Thoracic aorta (tissue), 2 donors: ENCODE measurements around the gene OMA1. TPM values are rescaled to one million over a fixed set of nuclear protein-coding genes. Genes with fewer than 3 reads are reported as not detected.
"Not testable (repeated sequence)": the region's sequence is repeated elsewhere in the genome, so short reads cannot be mapped to it uniquely, and the experiment has no call there.

Experiments
- ATAC-seq: fragments of 150-250 bp; one replicate; pipeline ENCODE4 v1.8.0; 2017; ENCODE audit warnings: low read depth; ENCODE audit not compliant: insufficient number of reproducible peaks, low FRiP score
- DNase-seq: peaks from one replicate; pipeline ENCODE4 v3.0.0-alpha.2; 2020; ENCODE audit warnings: low spot score
- H3K27ac ChIP-seq, 2 donors: fragments of 200-600 bp; sonication (generic); 1 replicate in 1 of 2; 2 replicates in 1 of 2; pipeline ENCODE4 v1.5.1; 2016; ENCODE audit warnings: mild to moderate bottlenecking in 2 of 2, moderate library complexity in 2 of 2
- H3K27me3 ChIP-seq: fragments of 200-600 bp; sonication (generic); replicated peaks from 2 replicates; pipeline ENCODE4 v1.6.0; 2016; ENCODE audit warnings: mild to moderate bottlenecking; ENCODE audit not compliant: insufficient read depth
- H3K36me3 ChIP-seq: fragments of 200-600 bp; sonication (generic); one replicate; pipeline ENCODE4 v1.5.1; 2016
- H3K4me1 ChIP-seq, 2 donors: fragments of 200-600 bp; sonication (generic); 1 replicate in 1 of 2; 2 replicates in 1 of 2; pipeline versions ENCODE4 v1.5.1 to v1.6.0; 2016; ENCODE audit warnings: low read depth in 2 of 2, mild to moderate bottlenecking in 1 of 2; ENCODE audit not compliant: control insufficient read depth in 1 of 2
- H3K4me3 ChIP-seq: fragments of 200-600 bp; sonication (generic); 2 replicates; pipeline ENCODE4 v1.5.1; 2016; ENCODE audit warnings: mild to moderate bottlenecking
- H3K9me3 ChIP-seq: fragments of 200-600 bp; sonication (generic); 2 replicates; pipeline ENCODE4 v1.5.1; 2016
- total RNA-seq, 2 donors: library from RNA; depleted of rRNA; stranded (reverse); fragments of >200 nt; gene quantifications; one replicate each; pipeline versions ENCODE4 v1.1.0 to v1.2.3, GENCODE V29; 2016
- TF ChIP-seq, protein P1 (sequence below): fragments of 200-600 bp; sonication (generic); IDR thresholded peaks from one replicate; pipeline ENCODE4 v1.5.1; 2019; ENCODE audit warnings: antibody characterized with exemption

OMA1 gene
- total RNA-seq, 2 donors from 2014 or later: 20.4 to 42.4 TPM

DNA sequence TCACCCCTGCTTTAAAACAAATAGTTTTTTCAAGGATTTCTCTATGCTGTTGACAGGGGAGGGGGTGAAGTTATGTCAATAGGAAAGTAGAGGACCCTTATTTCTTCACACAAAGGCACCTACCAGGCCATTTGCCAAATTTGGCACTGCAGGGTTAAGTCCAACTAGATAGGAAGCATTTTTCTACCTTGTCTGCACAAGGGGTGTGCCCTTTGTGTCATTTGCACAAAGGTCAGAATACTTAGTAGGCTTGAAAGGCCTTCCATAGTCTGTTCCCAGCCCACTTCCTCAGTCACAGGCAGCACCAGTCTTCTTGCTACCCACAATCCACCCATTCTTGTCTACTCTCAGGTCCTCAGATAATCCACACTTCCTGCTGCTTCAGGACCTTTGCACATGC is 23.6 kb upstream of the OMA1 start:
- no peaks in the 10 kb centered on the region for H3K27me3 ChIP-seq
- TF ChIP-seq, protein P1, sequence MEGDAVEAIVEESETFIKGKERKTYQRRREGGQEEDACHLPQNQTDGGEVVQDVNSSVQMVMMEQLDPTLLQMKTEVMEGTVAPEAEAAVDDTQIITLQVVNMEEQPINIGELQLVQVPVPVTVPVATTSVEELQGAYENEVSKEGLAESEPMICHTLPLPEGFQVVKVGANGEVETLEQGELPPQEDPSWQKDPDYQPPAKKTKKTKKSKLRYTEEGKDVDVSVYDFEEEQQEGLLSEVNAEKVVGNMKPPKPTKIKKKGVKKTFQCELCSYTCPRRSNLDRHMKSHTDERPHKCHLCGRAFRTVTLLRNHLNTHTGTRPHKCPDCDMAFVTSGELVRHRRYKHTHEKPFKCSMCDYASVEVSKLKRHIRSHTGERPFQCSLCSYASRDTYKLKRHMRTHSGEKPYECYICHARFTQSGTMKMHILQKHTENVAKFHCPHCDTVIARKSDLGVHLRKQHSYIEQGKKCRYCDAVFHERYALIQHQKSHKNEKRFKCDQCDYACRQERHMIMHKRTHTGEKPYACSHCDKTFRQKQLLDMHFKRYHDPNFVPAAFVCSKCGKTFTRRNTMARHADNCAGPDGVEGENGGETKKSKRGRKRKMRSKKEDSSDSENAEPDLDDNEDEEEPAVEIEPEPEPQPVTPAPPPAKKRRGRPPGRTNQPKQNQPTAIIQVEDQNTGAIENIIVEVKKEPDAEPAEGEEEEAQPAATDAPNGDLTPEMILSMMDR: no peak
- no peaks in the 10 kb centered on the region for H3K4me1 ChIP-seq
- no peaks in the 10 kb centered on the region for H3K9me3 ChIP-seq
- no peaks in the 10 kb centered on the region for H3K36me3 ChIP-seq
- no peak for DNase-seq
- H3K4me3 ChIP-seq: no peak overlapping the region
- no peak overlapping the region for H3K27ac ChIP-seq
- ATAC-seq: no peak

DNA sequence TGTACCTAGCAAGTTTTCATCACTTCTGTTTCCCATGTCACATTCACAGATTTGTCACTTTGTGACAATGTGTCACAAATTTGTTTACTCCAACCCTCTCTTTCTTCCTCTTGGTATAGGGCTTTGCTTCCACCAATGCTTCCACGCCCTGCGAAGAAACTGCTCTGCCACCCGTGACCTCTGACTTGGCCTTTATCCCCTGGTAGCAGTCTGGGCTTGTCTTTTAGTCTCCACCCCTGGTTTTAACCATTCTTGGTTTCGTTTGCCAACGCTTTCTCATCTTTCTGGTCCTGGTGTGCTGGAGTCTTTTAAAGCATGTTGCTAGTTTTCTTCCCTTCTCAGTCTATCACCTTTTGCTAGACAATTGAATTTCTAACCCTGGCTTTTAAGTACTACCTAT is 22.4 kb upstream of the OMA1 start:
- Histone ChIP-seq H3K27ac (no peak overlapping the region), H3K27me3 (no peaks in the 10 kb centered on the region), H3K4me3 (no peak overlapping the region), H3K36me3 (no peaks in the 10 kb centered on the region), H3K4me1 (no peaks in the 10 kb centered on the region), H3K9me3 (no peaks in the 10 kb centered on the region)
- ATAC-seq (no peak), DNase-seq (no peak)
- TF ChIP-seq, protein P1: no peak

DNA sequence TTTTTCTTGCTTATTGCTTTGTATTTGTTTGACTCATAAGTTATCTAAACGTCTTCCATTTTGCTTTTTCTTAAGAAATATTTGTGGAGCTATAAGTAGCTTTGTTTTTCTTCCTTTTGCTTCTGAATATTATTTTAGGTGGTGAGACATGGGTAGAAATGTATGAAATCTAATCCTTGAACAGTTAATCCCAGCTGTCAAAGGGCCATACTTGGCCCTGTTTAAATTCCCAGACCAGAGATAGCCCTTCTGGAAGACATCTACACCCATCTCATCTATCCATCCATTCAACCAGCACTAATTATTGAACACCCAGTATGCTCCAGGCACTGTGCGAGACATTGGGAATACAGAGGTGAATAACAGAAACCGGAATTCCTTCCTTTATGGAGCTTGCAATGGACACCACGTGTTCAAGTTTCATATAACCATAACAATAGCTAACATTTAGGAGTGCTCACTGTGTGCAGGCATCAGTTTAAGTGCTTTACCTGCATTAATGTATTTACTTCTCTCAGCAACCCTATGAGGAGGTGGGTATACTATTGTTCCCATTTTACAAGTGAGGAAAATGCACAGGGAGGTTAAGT is 21.8 kb upstream of the OMA1 start:
- no peaks in the 10 kb centered on the region for H3K9me3 ChIP-seq
- TF ChIP-seq, protein P1: no peak
- H3K4me3 ChIP-seq: no peak overlapping the region
- no peaks in the 10 kb centered on the region for H3K4me1 ChIP-seq
- DNase-seq (no peak), ATAC-seq (no peak)
- H3K27me3 ChIP-seq: no peaks in the 10 kb centered on the region
- H3K27ac ChIP-seq: no peak overlapping the region
- no peaks in the 10 kb centered on the region for H3K36me3 ChIP-seq

DNA sequence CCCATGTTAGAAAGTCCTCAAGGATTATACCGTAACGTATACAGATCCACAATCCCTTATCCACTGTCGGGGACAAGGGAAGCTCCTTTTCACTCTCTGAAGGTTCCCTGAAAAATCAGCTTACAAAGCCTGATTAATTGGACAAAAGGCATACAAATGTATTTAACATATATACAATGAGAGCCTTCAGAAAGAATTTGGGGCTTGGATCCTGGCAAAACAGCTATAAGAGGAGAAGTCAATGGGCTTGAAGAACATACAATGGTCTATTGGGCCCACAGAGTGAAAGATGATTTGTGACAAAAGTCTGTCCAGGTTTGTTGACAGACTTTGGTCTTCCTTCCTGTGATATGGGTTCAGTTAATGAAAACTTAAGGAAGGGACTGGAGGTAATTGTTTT is 19.8 kb upstream of the OMA1 start:
- TF ChIP-seq, protein P1: no peak
- no peaks in the 10 kb centered on the region for H3K4me1 ChIP-seq
- DNase-seq: no peak
- no peaks in the 10 kb centered on the region for H3K27me3 ChIP-seq
- no peak for ATAC-seq
- H3K27ac ChIP-seq: no peak overlapping the region
- H3K4me3 ChIP-seq: no peak overlapping the region
- no peaks in the 10 kb centered on the region for H3K36me3 ChIP-seq
- H3K9me3 ChIP-seq: no peaks in the 10 kb centered on the region

DNA sequence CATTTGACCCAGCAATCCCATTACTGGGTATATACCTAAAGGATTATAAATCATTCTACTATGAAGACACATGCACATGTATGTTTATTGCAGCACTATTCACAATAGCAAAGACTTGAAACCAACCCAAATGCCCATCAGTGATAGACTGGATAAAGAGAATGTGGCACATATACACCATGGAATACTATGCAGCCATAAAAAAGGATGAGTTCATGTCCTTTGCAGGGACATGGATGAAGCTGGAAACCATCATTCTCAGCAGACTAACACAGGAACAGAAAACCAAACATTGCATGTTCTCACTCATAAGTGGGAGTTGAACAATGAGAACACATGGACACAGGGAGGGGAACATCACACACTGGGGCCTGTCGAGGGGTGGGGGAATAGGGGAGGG is 17.2 kb upstream of the OMA1 start:
- H3K27ac ChIP-seq, H3K27me3 ChIP-seq, ATAC-seq, DNase-seq, H3K36me3 ChIP-seq, H3K9me3 ChIP-seq, H3K4me1 ChIP-seq, H3K4me3 ChIP-seq: not testable (repeated sequence)

DNA sequence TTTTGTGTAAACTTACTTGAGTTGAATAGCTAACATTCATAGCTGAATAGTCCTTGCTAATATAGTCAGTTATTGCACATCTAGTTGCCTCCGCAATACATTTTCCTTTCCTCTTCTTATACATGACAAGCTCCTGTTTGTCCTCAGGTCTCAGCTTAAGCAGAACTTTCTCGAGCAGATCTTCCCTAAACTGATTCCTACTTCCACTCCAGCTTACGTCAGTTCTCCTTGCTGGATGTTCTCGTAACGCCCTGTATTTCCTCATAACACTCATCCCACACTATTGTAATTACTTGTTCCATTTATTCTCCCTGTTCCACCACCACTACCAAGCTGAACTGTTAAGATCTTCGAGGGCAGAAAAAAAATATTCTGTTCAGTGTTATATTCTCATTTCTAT is 15.1 kb upstream of the OMA1 start:
- ATAC-seq: no peak
- H3K9me3 ChIP-seq: no peaks in the 10 kb centered on the region

More for the DNA sequence above, 15.1 kb upstream of the OMA1 start:
- Histone ChIP-seq H3K27ac (no peak overlapping the region), H3K27me3 (no peaks in the 10 kb centered on the region), H3K4me3 (no peak overlapping the region), H3K4me1 (no peaks in the 10 kb centered on the region), H3K36me3 (no peaks in the 10 kb centered on the region)
- no peak for DNase-seq
- TF ChIP-seq, protein P1: no peak
